ENCODE measurements around the gene ADAP1.

DNA sequence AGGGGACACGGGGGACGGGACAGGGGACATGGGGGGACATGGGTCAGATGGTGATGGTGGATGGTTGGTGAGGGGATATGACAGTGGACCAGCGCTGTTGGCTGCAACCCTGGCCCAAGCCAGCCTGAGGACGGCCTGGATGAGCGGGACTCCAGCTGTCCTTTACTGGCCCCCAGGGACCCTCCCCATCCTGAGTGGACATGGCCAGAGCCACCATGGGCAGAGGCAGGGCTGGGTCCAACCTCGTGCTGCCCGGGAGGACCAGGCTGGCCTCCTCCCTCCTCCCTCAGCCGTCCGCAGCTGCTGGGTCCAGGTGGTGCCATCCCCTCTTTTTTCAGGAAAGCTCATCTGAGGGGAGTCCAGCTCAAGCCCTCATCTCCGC, 47.7 kb downstream of the ADAP1 start:
- TF ChIP-seq, protein P1, sequence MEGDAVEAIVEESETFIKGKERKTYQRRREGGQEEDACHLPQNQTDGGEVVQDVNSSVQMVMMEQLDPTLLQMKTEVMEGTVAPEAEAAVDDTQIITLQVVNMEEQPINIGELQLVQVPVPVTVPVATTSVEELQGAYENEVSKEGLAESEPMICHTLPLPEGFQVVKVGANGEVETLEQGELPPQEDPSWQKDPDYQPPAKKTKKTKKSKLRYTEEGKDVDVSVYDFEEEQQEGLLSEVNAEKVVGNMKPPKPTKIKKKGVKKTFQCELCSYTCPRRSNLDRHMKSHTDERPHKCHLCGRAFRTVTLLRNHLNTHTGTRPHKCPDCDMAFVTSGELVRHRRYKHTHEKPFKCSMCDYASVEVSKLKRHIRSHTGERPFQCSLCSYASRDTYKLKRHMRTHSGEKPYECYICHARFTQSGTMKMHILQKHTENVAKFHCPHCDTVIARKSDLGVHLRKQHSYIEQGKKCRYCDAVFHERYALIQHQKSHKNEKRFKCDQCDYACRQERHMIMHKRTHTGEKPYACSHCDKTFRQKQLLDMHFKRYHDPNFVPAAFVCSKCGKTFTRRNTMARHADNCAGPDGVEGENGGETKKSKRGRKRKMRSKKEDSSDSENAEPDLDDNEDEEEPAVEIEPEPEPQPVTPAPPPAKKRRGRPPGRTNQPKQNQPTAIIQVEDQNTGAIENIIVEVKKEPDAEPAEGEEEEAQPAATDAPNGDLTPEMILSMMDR (IDR thresholded peaks at IDR 0.05): no peak
- no peak for TF ChIP-seq POLR2A (IDR thresholded peaks at IDR 0.05)
